K562 (cell line): ENCODE results near the gene CNPY4. TPM values are rescaled to one million over a fixed set of nuclear protein-coding genes. Genes with fewer than 3 reads are reported as not detected.

ENCODE experiments used
- BRD9 ChIP-seq: fragments of 450-650 bp; IDR thresholded peaks from 2 replicates; pipeline ENCODE4 v1.6.1; 2018; ENCODE audit warnings: low read depth; ENCODE audit not compliant: partially characterized antibody
- CCAR2 ChIP-seq: fragments of 200-400 bp; formaldehyde crosslinking; IDR thresholded peaks from 2 replicates; pipeline ENCODE4 v1.6.1; 2017; ENCODE audit warnings: mild to moderate bottlenecking, low read depth, low read length
- CGGBP1 ChIP-seq: fragments of 250-450 bp; sonication (Bioruptor Pico); IDR thresholded peaks from 2 replicates; pipeline ENCODE4 v1.9.0; 2021; ENCODE audit warnings: mild to moderate bottlenecking
- ILK ChIP-seq: fragments of 450-650 bp; IDR thresholded peaks from 2 replicates; pipeline ENCODE4 v1.6.1; 2016; ENCODE audit warnings: missing genetic modification characterization, low read depth, mild to moderate bottlenecking, missing compliant biosample characterization, moderate library complexity, borderline replicate concordance
- MAX ChIP-seq: sonication (generic); formaldehyde crosslinking; IDR thresholded peaks from 2 replicates; pipeline ENCODE4 v1.9.0; 2022; ENCODE audit warnings: mild to moderate bottlenecking, missing genetic modification reagents
- MGA ChIP-seq: fragments of 450-650 bp; IDR thresholded peaks from 2 replicates; pipeline ENCODE4 v1.6.1; 2016; ENCODE audit warnings: mild to moderate bottlenecking, moderate library complexity
- TFE3 ChIP-seq: fragments of 450-650 bp; formaldehyde crosslinking; IDR thresholded peaks from 2 replicates; pipeline ENCODE4 v1.4.0; 2020; ENCODE audit warnings: mild to moderate bottlenecking, mixed read lengths
- TGIF2 ChIP-seq: sonication (generic); formaldehyde crosslinking; IDR thresholded peaks from 2 replicates; pipeline ENCODE4 v1.8.1; 2022; ENCODE audit warnings: mild to moderate bottlenecking, missing genetic modification reagents, moderate library complexity
- ZMIZ1 ChIP-seq, 2 experiments: fragments of 150-350 bp in 1 of 2; IDR thresholded peaks; 2 replicates each; pipeline ENCODE4 v1.6.1; 2012 to 2016; ENCODE audit warnings: low read depth in 2 of 2, low read length in 2 of 2, mild to moderate bottlenecking in 1 of 2, moderate library complexity in 1 of 2
- polyA plus RNA-seq, 8 experiments: library from polyadenylated mRNA; depleted of rRNA in 4 of 8; stranded (reverse) in 5 of 8; unstranded in 3 of 8; fragments of >200 nt; fragmentation: Nextera tagmentation in 2 of 8; fragmentation: Illumina TruSeq in 1 of 8; extraction: Ambion mirVana in 2 of 8; extraction: Trizol in 1 of 8; gene quantifications; 2 replicates each; pipeline versions ENCODE4 v1.2.1 to v1.2.3, GENCODE V29; 2011 to 2014; ENCODE audit warnings: inconsistent platforms in 1 of 8, missing spikeins in 1 of 8
- total RNA-seq, 7 experiments: library from RNA; depleted of rRNA in 6 of 7; stranded (reverse); fragments of >200 nt in 6 of 7; fragmentation: Illumina TruSeq in 2 of 7; extraction: Trizol in 2 of 7; gene quantifications; 2 replicates each; pipeline versions ENCODE4 v1.2.1 to v1.2.3, GENCODE V29; 2011 to 2021; ENCODE audit warnings: low replicate concordance in 1 of 7

The CNPY4 gene
- total and polyA plus RNA-seq, 9 of the 15 experiments (the other 6 are each of a cell fraction or from before 2014, with no cell fraction given): 1.9 to 11.2 (median 7.0) TPM

- TF ChIP-seq ZMIZ1 (IDR thresholded peaks at IDR 0.05; ENCODE audit: low read depth in 2 of 2, low read length in 2 of 2): peak; percentile 73 to 75; a peak in 3 of 4 replicates
- TF ChIP-seq TFE3 (CRISPR knock-in tag): no peak; the same call in 1 of the 2 replicates
- no peak for TF ChIP-seq BRD9
- 0 out of 2 replicates have a peak, but pooled peaks have one; percentile 62 for TF ChIP-seq CGGBP1 (CRISPR knock-in tag)
- TF ChIP-seq CCAR2: no peak
- TF ChIP-seq MAX (CRISPR knock-in tag): peak; percentile 99
- no peak for TF ChIP-seq ILK (tag)
- peak; percentile 98 for TF ChIP-seq MGA
- peak; percentile 60; the same call in 1 of the 2 replicates for TF ChIP-seq TGIF2 (CRISPR knock-in tag)
Measured at GRCh38 chr7:100081535-100082102, 37.8 kb upstream of the CNPY4 start, which contains the start of gene ZNF3 (continued).
